GM11168 (cell line): ENCODE results near the gene MOCS3.

Experiments used
- in situ Hi-C: fragments of 300-500 bp; cut with MboI; formaldehyde crosslinking; loops from one replicate; pipeline ENCODE4 v1.12.0; 2022; ENCODE audit warnings: low sequenced_read_pairs; ENCODE audit not compliant: unreplicated experiment

MOCS3 gene

DNA sequence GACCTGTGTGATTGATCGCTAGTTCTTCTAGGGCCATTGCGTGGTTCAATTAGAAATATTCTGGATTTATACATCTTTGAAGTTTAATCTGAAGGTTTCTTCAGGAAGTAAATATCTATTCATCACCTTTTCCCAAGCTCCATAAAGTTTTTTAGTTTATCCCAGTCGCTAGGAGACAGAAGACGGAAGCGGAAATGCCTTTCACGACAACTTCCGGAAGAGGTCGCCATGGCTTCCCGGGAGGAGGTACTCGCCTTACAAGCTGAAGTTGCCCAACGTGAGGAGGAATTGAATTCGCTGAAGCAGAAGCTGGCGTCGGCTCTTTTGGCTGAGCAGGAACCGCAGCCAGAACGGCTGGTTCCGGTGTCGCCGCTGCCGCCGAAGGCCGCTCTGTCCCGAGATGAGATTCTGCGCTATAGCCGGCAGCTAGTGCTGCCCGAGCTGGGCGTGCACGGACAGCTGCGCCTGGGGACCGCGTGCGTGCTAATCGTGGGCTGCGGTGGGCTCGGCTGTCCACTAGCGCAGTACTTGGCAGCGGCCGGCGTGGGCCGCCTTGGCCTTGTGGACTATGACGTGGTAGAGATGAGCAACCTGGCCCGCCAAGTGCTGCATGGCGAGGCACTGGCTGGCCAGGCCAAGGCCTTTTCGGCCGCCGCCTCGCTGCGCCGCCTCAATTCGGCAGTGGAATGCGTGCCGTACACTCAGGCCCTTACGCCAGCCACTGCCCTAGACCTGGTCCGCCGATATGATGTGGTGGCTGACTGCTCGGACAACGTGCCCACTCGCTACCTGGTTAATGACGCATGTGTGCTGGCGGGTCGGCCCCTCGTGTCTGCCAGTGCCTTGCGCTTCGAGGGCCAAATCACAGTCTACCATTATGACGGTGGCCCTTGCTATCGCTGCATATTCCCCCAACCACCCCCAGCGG, at the start of gene MOCS3:
MOCS3 (plus strand) TSS at position 204 of the 928 bp plus-strand sequence; CDS start at position 229, 25 bp downstream.
- in situ Hi-C loops, result no loop called here

DNA sequence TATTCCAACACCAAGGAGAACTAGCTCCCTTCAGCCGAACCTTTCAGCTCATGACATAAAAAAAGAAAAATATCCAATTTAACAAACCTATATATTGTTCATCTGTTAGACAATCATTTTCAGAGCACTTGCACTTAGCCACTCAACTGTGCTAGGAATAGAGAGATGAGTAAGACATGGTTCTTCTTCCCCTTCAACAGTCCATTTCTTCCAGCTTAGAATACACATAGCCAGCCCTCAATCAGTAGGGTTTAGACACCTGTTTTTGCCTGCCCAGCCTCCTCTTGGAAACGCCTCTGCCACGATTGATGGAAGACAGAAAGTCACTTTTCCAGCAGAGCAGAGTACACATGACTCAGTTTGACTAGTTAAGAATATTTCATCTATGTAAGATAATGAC, 49.2 kb upstream of the MOCS3 start:
- in situ Hi-C loops, result no loop called here

GRCh38 chr20:50911030-50911429, 47.6 kb upstream of the MOCS3 start:
- in situ Hi-C loops, result no loop called here

GRCh38 chr20:50911716-50912115, 46.9 kb upstream of the MOCS3 start:
- in situ Hi-C loops, result no loop called here

DNA sequence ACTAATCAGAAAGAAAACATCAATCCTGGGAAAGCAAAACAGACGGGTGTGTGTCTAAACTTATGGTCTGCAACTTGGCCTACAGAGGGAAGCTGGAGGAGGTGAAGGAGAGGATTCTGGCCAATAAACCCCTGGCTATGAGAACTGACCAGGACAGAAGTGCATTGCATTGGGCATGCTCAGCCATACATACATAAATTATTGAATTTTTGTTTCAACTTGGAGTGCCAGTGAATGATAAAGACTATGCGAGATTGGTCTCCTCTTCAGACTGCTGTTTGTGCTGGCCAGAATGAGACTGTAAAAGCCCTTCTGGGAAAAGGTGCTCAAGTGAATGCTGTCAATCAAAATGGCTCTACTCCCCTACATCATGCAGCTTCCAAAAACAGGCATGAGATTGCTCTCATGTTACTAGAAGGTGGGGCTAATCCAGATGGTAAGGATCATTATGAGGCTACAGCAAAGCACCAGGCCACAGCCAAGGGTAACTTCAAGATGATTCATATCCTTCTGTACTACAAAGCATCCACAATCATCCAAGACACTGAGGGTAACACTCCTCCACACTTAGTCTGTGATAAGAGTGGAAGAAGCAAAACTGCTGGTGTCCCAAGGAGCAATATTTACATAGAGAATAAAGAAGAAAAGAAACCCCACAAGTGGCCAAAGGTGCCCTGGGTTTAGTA, 44.8 kb upstream of the MOCS3 start:
- in situ Hi-C loops, result no loop called here

DNA sequence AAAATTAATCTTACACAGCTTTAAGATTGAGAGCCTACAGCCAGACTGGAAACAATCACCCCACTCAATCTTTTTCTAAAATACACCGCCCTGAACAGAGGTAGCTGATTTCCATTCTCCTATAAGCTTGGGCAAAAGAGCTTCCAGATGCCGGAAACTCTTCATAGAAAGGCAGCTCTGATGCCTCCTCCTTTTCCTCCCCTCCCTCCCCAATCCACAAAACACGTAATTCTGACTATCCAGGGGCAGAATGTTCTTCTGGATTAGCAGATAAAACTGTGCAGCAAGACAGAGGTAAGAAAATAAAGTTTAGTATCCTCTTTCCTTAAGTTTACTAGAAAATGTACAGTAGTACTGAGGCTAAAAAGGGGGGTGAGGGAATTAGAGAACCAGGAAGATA, 43.2 kb upstream of the MOCS3 start:
- in situ Hi-C loops, result no loop called here

GRCh38 chr20:50916257-50916656, 42.4 kb upstream of the MOCS3 start:
- in situ Hi-C loops, result no loop called here

GRCh38 chr20:50916934-50917333, 41.7 kb upstream of the MOCS3 start:
- in situ Hi-C loops, result no loop called here

DNA sequence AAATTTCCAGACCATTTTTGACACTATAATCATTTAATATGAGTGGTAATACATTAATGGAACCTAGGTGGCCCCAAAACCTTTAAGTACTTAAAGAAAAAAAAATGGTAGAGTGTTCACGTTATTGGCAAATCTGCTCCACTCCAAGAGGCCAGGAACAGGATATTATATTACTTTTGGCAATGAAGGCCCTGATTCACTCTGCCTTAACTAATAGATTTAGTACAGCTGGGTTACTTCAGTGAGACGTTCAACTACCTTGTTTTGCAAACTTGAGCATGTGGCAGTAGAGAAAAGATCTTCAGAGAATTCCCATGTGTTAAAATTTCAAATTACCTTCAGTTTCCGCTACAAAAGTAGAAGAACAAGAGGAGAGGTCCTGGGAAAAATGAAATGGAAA, 40.2 kb upstream of the MOCS3 start:
- in situ Hi-C loops, result no loop called here

GRCh38 chr20:50919567-50919966, 39.1 kb upstream of the MOCS3 start:
- in situ Hi-C loops, result no loop called here

DNA sequence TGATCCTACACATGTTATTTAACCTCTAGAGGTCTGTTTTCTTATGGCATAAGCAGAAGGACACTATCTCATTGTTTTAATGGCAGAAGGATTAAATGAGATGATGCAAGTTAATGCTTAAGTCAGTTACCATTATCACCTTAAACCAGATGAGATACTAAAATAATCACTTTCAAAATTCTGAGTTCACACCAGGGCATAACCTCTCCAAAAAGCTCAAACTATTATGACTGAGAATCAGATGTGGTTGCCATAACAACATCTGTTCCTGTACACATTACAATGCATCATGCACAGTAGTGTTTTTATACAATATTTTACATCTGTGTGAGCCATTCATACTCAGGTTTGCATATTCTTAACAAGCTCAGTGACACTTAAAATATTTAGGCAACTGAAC, 37.6 kb upstream of the MOCS3 start:
- in situ Hi-C loops, result no loop called here

GRCh38 chr20:50921803-50922501, 36.7 kb upstream of the MOCS3 start:
- in situ Hi-C loops, result no loop called here

GRCh38 chr20:50924261-50924920, 34.2 kb upstream of the MOCS3 start:
- in situ Hi-C loops, result no loop called here

GRCh38 chr20:50926530-50926929, 32.1 kb upstream of the MOCS3 start:
- in situ Hi-C loops, result no loop called here

GRCh38 chr20:50928469-50928868, 30.1 kb upstream of the MOCS3 start:
- in situ Hi-C loops, result no loop called here

DNA sequence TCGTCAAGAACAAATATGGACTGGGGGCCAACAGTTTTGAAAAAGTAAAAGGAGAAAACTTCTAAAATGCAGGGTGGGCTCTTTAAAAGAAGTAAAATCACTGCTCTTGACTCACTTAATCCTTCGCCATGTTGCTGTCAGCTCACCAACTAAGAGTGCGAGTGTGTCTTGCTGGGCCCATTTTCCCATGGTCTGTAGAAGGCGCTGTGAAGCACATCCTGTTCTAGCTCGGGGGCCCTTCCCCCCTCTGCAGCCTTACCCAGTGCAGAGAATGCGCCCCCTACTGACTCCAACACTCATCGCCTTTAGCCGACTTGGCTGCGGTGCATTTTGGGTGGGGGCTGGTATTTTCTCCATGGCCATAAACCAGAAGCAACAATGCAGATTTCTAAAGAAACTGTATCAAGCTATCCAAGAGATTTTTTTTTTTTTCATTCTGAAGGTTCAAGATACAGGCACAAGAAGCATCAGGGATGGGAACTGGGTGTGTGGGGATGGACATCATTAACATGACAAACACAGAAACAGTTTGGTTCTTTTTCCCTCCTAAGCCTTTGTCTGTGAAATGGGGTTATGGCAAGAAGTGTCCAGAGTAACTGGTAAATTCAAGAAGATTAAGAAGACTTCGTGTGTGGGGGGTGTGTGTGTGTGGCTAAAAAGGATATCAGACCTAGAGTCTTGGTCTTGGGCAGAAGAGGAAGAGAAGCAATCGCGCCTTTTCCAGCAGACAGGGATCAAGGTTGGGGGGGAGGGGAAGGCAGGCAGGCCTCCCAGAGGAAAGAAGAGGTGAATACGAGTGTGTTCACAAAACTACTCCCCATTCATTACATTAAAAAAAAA, 29.1 kb upstream of the MOCS3 start:
- in situ Hi-C loops, result loop anchor here (10.0 kb wide), 1 partner anchor 115 kb away; no protein-coding TSS in a partner anchor

DNA sequence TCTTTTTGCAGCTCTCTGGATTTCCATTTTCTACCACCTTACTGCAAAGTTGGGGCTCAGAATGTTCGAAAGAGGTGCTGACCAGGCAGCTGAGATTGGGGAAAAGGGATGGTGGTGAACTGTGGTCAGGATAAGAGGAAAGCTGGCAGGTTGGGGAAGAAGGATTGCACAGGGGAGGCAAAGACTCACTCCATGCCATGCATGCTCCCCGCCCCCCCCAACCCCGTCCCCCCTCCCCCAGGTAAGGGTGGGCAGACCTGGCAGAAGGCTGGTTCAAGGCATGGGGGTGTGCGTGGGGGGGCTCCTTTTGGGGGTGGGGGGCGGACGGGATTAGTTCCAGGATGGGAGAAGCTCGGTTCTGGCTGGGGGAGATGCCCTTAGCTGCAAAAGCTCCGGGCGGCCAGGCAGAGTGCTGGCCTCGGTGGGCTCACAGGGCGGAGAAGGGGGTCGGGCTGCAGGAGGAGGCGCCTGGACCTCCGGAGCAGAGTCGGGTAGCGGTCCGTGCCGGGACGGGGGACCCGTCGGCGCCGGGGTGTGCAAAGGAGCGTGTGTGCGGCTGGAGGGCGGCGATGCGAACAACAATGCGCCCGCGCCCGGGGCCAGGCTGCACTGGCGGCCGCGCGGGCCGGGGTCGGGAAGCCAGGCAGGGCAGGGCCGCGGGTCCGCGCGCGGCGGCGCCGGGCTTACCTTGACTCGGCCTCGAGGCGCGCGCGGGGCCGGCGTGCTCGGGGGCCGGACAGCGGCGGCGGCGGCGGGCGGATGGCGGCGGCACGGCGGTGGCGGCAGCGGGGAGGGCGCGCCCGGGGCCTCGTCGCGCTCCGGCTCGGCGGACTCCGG, 28.3 kb upstream of the MOCS3 start:
- in situ Hi-C loops, result loop anchor here (10.0 kb wide), 1 partner anchor 116 kb away; no protein-coding TSS in a partner anchor

- in situ Hi-C loops, result loop anchor here (10.0 kb wide), 1 partner anchor 116 kb away; no protein-coding TSS in a partner anchor
Measured at GRCh38 chr20:50930976-50931305, 27.7 kb upstream of the MOCS3 start.
